LNCaP clone FGC (cell line): ENCODE data around the gene HSPA9.

ENCODE experiments used
- DNase-seq: peaks from one replicate; pipeline ENCODE4 v3.0.0-alpha.2; 2011; ENCODE audit warnings: low read depth
- H3K4me3 ChIP-seq: 2 replicates; pipeline ENCODE4 v1.5.1; 2011; ENCODE audit warnings: mild to moderate bottlenecking, low read depth, low read length, control low read depth
- CTCF ChIP-seq: IDR thresholded peaks from 2 replicates; pipeline ENCODE4 v1.5.1; 2012; ENCODE audit warnings: mild to moderate bottlenecking; ENCODE audit not compliant: control insufficient read depth, insufficient read depth; ENCODE audit errors: extremely low read depth

Gene HSPA9

GRCh38 chr5:138533973-138534941 lies 40.9 kb downstream of the HSPA9 start:
- no peak overlapping the region for H3K4me3 ChIP-seq
- no peak for DNase-seq
- no peak for TF ChIP-seq CTCF

- no peak for DNase-seq
- no peak for TF ChIP-seq CTCF
- no peak overlapping the region for H3K4me3 ChIP-seq
These were observed 45.4 kb downstream of the HSPA9 start for GRCh38 chr5:138529812-138530211.

- no peak for TF ChIP-seq CTCF
- H3K4me3 ChIP-seq = peak overlapping the region; percentile 17
- no peak for DNase-seq
These were observed 46.3 kb downstream of the HSPA9 start for GRCh38 chr5:138528744-138529469.

GRCh38 chr5:138528208-138528607 lies 47.0 kb downstream of the HSPA9 start:
- DNase-seq = no peak
- no peak overlapping the region for H3K4me3 ChIP-seq
- no peak for TF ChIP-seq CTCF

GRCh38 chr5:138527170-138527569 lies 48.0 kb downstream of the HSPA9 start:
- peak; percentile 46 for TF ChIP-seq CTCF
- no peak overlapping the region for H3K4me3 ChIP-seq
- no peak for DNase-seq

- no peak for TF ChIP-seq CTCF
- no peak overlapping the region for H3K4me3 ChIP-seq
- no peak for DNase-seq
These were observed 51.8 kb downstream of the HSPA9 start for GRCh38 chr5:138523406-138523805.
